Measurements from ENCODE around the gene CADPS.

The CADPS gene

GRCh38 chr3:62873451-62873760 is 1.8 kb downstream of the CADPS start:
- DNase-seq, result no peak

DNA sequence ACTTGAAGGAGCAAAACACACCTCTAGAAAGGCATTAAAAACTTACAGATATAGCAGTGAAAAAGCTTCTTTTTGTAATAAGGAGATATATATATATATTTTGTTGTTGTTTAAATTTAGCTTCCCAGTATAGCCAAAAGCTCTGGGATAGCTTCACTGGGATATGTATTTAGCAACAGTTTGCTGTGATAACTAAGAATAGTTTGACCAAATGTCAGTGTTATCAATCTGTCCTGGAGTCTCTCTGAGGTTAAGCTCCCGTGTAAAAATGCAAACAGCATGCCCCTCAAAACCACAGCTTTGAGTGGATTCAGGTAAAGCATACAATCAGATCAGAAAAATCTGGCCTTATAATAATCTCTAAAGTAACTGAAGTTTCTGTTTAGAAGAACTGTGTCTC is 2.9 kb downstream of the CADPS start:
- DNase-seq, result no peak

DNA sequence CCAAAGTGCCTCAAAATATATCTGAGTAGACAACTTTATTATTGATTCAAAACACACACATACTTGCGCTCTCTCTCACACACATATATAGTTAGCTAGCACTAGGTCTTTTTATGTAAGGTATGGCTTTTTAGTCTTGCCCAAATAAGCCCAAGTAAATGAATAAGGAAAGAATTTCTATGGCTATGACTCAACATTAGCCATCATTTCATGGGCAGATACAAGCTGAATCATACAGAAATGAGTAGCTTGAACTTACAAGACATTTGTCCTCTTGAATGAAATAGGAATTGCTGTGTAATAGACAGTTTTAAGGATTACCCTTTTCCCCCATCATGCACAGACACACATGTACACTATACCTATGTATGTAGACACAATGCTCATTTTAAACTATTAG is 4.9 kb downstream of the CADPS start:
- DNase-seq, result no peak

DNA sequence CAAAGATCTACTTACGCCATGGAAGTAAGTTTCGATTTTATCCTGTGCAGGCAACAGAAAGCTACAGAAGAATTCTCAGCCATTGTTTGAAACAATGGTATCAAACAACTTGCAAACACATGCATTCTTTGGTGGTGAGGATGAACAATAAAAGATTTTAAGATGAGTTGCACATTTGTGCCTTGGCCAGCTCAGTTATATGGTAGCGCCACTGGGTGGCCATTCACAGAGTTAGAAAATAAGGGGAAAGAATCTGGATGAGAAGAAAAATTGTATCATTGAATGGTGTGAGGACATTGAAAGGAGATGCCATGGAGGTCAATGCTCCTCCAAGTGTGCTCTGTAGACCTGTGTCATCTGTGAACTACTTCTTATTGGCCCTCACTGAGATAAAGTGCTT is 11.6 kb downstream of the CADPS start:
- no peak for DNase-seq

DNA sequence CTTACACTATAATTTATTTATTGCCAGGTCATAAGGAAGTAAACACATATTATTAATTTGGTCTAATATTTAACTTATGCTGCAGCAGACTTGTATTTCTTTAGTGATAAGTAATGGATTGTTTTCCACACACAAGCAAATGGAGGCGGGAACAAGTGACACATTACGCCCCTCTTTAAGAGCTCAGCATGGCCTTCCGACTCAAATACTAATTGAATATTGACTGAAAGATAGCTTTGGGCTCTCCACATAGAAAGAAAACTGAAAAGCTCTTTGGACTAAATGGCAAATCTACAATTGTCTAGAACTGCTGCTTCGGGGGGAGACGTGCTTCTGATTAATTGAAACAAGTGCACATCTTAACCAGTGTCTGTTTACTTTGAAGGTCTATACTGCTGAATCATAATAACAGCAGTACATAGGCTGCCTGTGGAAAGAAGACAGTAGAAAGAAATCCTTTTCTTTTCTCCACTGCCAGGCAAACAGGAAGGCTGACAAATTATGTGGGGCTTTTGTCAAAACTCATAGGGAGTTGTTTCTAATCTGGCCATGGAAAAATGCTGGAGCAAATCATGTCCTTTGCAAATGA is 15.9 kb downstream of the CADPS start:
- no peak for DNase-seq

DNA sequence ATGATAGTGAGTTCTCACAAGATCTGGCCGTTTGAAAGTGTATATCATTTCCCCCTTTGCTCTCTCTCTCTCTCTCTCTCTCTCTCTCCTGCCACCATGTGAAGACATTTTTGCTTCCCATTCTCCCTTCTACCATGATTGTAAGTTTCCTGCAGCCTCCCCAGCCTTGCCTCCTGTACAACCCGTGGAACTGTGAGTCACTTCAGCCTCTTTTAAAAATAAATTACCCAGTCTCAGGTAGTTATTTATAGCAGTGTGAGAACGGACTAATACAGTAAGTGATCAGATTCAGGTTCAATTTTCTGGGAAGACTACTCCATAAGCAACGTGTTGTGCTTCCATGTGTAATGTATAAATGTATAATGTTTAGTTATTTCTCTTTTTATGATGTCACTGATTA is 29.2 kb downstream of the CADPS start:
- DNase-seq, result no peak

DNA sequence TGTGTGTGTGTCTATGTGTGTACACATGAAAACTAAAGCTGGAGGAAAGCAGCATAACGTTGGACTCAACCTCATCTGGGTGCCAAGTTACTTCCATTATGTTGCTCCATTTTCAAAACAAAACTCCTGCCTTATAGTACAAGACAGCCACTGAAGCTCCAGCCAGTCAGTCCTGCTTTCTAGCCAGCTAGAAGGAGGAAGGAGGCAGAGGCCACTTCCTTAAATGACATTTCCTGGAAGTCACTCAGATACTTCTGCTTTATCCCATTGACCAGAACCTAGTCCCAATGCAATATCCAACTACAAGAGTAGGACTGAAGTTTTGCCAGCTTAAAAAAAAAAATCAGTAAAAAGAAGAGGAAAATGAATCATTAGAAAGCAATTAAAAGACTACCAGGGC is 31.7 kb downstream of the CADPS start:
- no peak for DNase-seq

GRCh38 chr3:62839748-62840147 is 35.5 kb downstream of the CADPS start:
- DNase-seq, result no peak

DNA sequence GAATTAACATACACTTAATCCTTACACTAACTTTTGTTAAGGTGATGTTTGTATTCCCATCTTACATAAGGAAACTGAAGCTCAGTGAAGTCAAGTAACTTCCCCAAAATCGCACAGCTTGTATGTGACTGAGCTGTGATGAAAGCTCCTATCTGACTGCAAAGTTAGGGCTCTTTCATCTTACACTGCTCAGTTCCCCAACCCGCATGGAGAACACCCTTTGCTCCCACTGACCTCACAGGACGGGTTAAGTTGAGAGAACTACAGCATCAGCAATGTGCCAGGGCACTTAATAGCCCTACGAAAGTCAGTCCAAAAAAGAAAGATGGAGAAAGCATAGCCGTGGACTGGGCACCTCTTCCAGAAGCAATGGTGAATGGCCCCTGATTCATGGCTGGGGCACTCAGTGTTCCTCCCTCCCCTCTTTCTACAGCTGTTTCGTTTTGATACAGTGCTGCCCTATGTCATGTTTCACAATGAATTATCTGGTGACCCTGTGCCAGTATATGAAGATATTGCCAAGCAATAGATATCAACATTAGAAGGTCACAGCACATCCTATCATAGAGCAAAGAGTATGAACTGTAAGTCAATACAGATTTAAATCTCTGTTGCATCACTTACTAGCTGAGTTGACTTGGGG is 38.0 kb downstream of the CADPS start:
- no peak for DNase-seq

DNA sequence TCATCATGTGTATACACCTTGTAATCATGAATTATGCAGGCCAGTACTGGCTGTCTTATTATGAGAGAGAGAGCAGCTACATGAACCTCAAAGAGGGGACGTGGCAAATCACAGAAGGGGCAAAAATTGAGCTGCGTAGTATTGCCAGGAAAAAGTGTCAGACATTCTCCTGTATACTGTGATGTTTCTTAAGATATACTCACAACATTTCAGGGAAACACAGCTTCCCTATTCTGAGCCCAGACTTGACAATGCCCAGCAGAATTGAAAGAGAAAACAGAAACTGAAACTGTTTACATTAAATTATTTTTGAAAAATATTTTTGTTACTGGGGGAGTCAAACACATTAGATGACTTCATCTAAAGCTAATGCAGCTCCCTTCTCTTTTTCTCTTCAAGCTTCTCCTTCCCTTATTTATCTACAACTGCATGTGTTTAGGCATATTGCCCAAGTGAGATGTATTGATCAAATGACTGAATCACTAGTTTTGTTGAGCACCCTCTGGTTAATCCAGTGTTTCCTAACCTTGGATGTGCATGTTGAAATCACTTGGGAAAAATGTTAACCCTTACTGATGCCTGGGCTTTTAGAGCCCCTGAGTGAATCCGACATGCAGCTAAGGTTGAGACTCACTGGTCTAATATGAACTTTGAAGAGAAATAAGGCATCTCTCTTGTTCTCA is 39.5 kb downstream of the CADPS start:
- DNase-seq, result no peak

DNA sequence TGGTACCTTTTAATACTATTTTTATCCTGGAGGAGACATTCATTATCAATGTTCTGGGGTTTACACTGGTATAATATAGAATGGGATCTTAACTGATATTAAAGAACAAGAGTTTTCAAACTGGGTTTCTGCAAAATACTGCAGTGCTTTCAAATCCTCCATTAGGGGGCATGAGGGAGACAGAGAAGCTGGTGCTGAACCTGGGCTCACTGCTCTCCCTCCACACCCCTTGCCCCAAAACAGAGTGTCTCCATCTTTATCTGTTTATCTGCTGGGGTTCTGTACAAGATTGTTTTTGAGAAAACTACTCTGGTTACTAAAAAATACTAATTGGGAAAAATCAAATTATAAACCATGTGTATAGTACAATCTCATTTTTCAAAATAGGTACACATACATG is 41.7 kb downstream of the CADPS start:
- DNase-seq, result no peak

- no peak for DNase-seq
These were observed 42.7 kb downstream of the CADPS start for GRCh38 chr3:62832553-62832952.

GRCh38 chr3:62830727-62831322 is 44.4 kb downstream of the CADPS start:
- no peak for DNase-seq

DNA sequence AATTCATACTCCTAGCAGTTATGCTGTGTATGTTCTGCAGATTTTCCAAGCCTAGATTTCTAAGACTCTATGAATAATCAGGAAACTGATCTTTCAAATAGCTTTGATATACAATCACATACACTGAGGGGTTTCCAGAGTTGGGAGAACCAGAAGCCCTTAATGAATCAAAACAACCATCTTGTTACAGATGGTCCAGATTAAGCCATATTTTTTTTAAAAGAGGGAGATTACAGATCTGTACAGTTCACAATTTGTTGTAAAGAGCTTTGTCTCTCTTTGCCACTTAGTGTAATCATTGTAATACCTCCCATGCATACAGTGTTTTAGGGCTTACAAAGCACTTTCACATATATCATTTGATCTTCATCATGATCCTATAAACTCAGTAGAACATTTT is 47.7 kb downstream of the CADPS start:
- DNase-seq, result no peak

DNA sequence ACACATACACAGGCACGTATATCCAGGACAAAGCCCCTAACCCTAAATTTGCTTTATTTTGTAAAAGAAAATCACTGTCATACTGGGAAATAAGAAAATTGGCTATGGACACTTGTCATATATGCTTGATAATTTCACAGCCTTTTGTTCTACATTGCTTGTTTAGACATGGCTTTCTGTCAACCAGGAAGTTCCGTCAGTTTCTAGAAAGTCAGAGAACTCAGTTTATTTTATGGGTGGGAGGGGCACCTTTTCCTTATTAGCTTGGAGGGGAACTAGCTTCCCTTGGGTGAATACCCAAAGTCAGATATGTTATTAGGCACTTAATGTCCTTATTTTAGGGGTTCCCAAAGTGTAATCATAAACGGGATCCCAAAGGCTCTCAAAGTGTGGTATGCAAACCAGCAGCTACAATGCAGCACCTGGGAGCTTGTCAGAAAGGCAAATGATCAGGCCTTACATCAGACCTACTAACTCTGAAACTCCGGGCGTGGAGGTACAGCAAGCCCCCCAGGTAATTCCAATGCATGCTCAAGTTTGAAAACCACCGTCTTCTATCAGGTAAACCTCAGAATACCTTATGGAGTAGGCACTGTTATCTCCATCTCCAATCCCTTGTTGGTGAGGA is 50.1 kb downstream of the CADPS start:
- DNase-seq, result no peak

DNA sequence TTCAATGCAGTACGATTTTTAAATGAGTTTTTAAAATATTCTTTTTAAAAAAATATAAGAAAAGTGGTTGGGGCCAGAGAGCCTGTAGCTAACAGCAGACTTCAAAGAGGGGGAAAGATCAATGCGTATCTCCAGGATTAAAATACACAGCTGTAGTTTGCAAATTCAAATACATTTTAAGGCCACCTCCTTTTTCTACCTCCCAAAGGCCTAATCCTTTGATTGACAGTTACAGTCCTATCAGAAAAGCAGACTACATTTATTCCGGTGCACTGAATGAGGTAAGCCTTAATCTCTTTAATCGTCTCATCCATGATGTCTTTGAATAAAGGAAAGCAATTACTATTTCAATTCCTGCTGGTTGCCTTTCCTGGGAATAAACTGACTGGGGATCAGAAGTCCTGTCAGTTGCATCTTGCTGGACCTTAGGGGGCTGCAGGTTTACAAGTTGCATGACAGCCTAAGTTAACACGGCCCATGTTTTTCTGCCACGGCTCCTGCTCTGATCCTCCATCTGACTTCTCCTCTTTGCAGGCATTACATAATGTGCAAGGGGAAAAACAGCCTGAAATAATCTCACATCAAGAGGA is 51.7 kb downstream of the CADPS start:
- no peak for DNase-seq

DNA sequence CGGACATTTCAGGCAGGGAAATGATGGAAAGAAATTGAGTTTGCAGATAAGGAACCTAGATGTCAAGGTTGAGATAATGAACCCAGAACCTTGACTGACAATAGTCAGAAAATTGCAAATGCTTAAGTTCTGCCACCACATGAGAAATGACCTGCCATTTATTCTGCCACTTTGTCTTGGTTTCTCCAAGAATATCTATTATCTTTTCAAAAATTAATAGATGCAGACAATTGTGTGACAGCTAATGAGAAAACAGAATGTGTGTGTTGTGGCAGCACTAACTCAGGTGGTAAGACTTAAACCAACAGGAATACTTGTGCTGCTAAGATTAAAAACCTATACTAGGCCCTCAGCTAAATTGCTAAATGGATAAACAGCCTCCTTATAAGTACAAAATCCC is 52.3 kb downstream of the CADPS start:
- DNase-seq, result no peak

DNA sequence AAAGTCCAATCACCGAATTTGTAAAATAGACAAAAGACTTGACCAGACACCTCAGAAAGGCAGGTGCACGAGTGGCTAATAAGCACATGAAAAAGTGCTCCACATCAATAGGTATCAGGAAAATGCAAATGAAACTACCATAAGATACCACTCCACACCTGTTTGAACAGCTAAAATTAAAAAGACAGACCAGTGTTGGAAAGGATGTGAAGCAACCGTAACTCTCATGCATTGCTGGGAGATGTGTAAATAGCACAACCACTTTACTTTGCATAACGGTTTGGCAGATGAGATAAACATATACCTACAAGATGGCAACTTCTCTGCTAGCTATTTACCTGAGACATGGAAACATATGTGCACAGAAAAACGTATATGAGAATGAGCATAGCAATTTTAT is 56.9 kb downstream of the CADPS start:
- no peak for DNase-seq

DNA sequence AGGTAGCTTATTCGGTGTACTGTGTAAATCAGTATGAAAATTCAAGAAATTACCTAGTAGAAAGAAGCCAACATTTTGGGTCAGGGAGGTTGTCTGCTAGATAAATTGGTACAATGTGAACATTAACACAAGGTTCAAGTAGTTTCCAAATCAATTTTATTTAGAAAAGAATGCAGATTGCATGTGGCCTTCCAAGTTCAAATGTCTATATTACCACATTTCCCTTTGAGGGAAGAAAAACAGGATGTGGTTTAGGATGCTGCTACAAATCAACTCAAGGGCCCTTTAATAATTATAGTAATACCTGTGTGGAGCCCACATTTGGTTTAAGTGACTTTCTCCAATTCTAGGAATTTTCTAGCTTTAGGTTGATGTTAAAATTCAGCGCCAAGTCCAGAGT is 57.5 kb downstream of the CADPS start:
- DNase-seq, result no peak

GRCh38 chr3:62815981-62816380 is 59.2 kb downstream of the CADPS start:
- DNase-seq, result no peak

GRCh38 chr3:62812631-62813030 is 62.6 kb downstream of the CADPS start:
- no peak for DNase-seq

GRCh38 chr3:62811119-62811518 is 64.1 kb downstream of the CADPS start:
- no peak for DNase-seq

DNA sequence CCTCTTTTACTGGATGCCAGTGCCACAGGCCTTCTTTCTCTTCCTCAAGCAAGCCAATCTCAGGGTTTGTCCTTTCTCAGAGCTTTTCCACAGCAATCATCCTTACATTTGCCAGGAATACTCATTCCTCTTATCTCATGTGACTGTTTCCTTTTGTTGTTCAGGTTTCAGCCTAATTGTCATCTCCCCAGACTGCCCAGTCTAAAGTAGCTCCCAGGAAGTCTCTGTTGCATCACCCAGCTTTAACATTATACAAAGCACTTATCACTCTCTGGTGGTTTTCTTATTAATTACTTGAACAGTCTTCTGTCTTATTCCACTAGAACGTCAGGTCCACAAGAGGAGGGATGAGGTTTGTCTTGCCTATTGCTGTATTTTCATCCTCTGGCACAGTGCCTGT is 65.8 kb downstream of the CADPS start:
- no peak for DNase-seq

Data from GOT3 (cell line).